Rectal smooth muscle tissue (tissue), 1 donor: ENCODE results near the gene VPS9D1.

Source experiments
- H3K27ac ChIP-seq: one replicate; pipeline ENCODE4 v1.7.0; 2013; ENCODE audit warnings: low read depth, low read length, inconsistent platforms
- H3K27me3 ChIP-seq: one replicate; pipeline ENCODE4 v1.7.0; 2013; ENCODE audit warnings: low read length; ENCODE audit not compliant: control insufficient read depth, insufficient read depth
- H3K36me3 ChIP-seq: one replicate; pipeline ENCODE4 v1.7.0; 2013; ENCODE audit warnings: low read length; ENCODE audit not compliant: control insufficient read depth, insufficient read depth
- H3K4me1 ChIP-seq: one replicate; pipeline ENCODE4 v1.7.0; 2013; ENCODE audit warnings: low read length; ENCODE audit not compliant: control insufficient read depth, insufficient read depth
- H3K4me3 ChIP-seq: one replicate; pipeline ENCODE4 v1.7.0; 2013; ENCODE audit warnings: low read length
- H3K9ac ChIP-seq: one replicate; pipeline ENCODE4 v1.7.0; 2013; ENCODE audit warnings: low read length

Gene VPS9D1

DNA sequence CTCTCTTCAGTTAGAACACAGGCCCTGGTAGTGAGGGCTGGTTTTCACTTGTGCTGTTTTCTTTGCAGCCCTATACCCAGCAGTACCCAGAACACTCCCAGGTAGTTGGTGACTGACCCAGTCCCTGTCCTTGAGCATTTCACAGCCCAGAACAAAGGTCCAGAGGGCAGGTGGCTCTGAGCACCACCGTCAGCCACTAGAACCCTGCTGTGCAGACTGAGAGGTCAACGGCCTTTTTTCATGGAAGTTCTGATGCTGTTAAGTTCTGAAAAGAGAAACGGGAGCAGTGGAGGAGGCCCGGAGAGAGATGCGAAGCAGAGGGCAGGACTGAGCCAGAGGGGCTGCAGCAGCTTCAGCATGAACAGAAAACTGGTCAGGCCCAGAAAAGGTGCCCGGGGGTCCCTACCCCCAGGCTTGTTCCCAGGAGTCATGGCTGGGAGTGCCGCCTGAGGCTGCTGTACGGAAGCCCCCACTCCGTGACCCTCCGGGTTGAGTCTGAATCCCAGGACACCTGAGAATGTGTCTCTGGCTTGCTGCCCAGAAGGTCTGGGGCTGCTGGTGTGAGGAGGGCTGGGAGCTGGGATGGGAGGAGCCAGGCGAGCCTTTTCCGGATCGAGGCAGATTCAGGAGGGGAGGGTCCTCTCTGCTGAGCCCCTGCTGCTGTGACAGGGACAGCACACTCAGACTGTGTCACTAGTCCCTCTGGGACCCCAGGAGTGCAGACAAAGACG, 9.3 kb upstream of the VPS9D1 start:
- Histone ChIP-seq H3K4me3 (no peak overlapping the region), H3K4me1 (no peaks in the 10 kb centered on the region), H3K36me3 (peaks cover 44% of the 10 kb centered on the region), H3K27ac (no peak overlapping the region), H3K27me3 (no peaks in the 10 kb centered on the region), H3K9ac (no peak overlapping the region)

- Histone ChIP-seq H3K4me1 (no peaks in the 10 kb centered on the region), H3K9ac (no peak overlapping the region), H3K27ac (no peak overlapping the region), H3K27me3 (no peaks in the 10 kb centered on the region), H3K4me3 (no peak overlapping the region), H3K36me3 (peaks cover 44% of the 10 kb centered on the region)
These were observed 8.6 kb upstream of the VPS9D1 start for GRCh38 chr16:89729293-89729692.

DNA sequence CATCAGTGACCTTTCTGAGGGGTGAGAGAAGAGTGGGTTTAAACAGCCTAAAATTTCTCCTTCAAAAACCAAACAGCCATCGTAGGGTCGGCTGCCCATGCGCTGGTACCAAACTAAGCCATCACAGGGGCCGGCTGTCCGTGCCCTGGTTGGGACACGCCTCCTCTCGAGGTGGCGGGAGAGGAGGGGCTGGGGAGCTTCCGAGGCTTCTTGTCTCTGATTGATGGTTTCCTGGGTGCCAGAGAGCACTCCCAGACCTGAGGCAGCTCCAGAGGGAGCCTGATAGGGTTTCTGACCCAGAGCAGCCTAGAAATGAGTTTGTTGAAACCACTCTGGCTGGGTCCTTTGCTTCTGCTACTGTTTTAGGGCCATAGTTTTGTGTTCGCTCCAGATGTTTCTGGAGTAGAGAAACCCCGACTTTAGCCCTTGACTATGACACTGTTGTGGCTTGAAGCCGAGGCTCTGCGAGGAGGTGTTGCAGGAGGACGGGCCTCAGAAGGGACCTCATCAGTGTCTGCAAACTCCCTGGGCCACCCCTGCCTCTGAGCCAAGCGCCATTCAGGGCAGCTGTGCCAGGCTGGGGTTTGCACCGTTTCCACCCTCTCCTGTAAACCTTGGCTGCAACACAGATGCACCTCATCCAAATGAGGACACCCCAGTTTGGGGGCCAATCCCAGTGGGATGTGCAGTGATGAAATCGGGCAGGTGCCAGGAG, 6.9 kb upstream of the VPS9D1 start:
- no peak overlapping the region for H3K4me3 ChIP-seq
- peaks cover 44% of the 10 kb centered on the region for H3K36me3 ChIP-seq
- no peak overlapping the region for H3K9ac ChIP-seq
- peaks cover 7% of the 10 kb centered on the region for H3K4me1 ChIP-seq
- H3K27ac ChIP-seq: no peak overlapping the region
- no peaks in the 10 kb centered on the region for H3K27me3 ChIP-seq

- Histone ChIP-seq H3K27me3 (no peaks in the 10 kb centered on the region), H3K4me3 (peak overlapping the region; percentile 70), H3K27ac (no peak overlapping the region), H3K4me1 (peaks cover 14% of the 10 kb centered on the region), H3K36me3 (peaks cover 21% of the 10 kb centered on the region), H3K9ac (no peak overlapping the region)
These were observed 2.9 kb upstream of the VPS9D1 start for GRCh38 chr16:89723279-89724250.

GRCh38 chr16:89722392-89723278, 1.9 kb upstream of the VPS9D1 start:
- Histone ChIP-seq H3K4me1 (peaks cover 14% of the 10 kb centered on the region), H3K4me3 (peak overlapping the region; percentile 70), H3K9ac (no peak overlapping the region), H3K27me3 (no peaks in the 10 kb centered on the region), H3K27ac (peak overlapping the region; percentile 95), H3K36me3 (peaks cover 20% of the 10 kb centered on the region)

GRCh38 chr16:89721546-89722391, 1.1 kb upstream of the VPS9D1 start:
- Histone ChIP-seq H3K4me3 (peak overlapping the region; percentile 70), H3K36me3 (peaks cover 12% of the 10 kb centered on the region), H3K27ac (peak overlapping the region; percentile 95), H3K4me1 (peaks cover 14% of the 10 kb centered on the region), H3K9ac (peak overlapping the region; percentile 16), H3K27me3 (no peaks in the 10 kb centered on the region)

GRCh38 chr16:89720551-89720812, 216 bp downstream of the VPS9D1 start:
- Histone ChIP-seq H3K9ac (no peak overlapping the region), H3K27me3 (no peaks in the 10 kb centered on the region), H3K27ac (peak overlapping the region; percentile 95), H3K4me3 (peak overlapping the region; percentile 80), H3K4me1 (peaks cover 14% of the 10 kb centered on the region), H3K36me3 (peaks cover 12% of the 10 kb centered on the region)

GRCh38 chr16:89717688-89718505, 2.8 kb downstream of the VPS9D1 start:
- H3K4me3 ChIP-seq: no peak overlapping the region
- no peak overlapping the region for H3K9ac ChIP-seq
- no peak overlapping the region for H3K27ac ChIP-seq
- H3K27me3 ChIP-seq: no peaks in the 10 kb centered on the region
- H3K36me3 ChIP-seq: no peaks in the 10 kb centered on the region
- peaks cover 11% of the 10 kb centered on the region for H3K4me1 ChIP-seq

GRCh38 chr16:89716916-89717687, 3.6 kb downstream of the VPS9D1 start:
- Histone ChIP-seq H3K4me1 (peaks cover 3% of the 10 kb centered on the region), H3K4me3 (no peak overlapping the region), H3K9ac (no peak overlapping the region), H3K27me3 (no peaks in the 10 kb centered on the region), H3K36me3 (no peaks in the 10 kb centered on the region), H3K27ac (no peak overlapping the region)

DNA sequence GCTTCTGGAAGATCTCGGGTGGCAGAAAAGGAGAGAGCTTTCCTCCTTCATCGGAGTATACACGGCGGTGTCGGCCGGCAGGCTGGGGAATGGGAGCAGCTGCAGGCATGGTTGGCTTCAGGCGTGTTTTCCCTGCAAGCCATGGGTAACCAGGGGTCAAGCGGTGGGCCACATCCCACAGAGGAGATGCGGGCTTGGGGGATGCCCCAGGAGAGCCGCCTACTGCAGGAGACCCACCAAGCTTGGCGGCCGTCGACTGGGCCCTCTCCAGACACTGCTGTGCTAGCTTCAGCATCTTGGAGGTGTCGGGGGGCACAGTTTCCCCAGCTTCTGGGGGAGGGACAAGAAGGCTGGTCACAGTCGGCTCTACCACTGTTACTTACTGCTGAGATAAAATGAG, 4.2 kb downstream of the VPS9D1 start:
- Histone ChIP-seq H3K4me1 (peaks cover 3% of the 10 kb centered on the region), H3K36me3 (no peaks in the 10 kb centered on the region), H3K4me3 (no peak overlapping the region), H3K27ac (no peak overlapping the region), H3K27me3 (no peaks in the 10 kb centered on the region), H3K9ac (no peak overlapping the region)
